Mucosa of descending colon (tissue), 3 donors: ENCODE results near the gene ACSL3. TPM values are rescaled to one million over a fixed set of nuclear protein-coding genes. Genes with fewer than 3 reads are reported as not detected.

ENCODE experiments used
- ATAC-seq: fragments of 200-7000 bp; cut with Tn5 transposase; one replicate; pipeline ENCODE4 v1.9.1; 2020; ENCODE audit warnings: mild to moderate bottlenecking, moderate library complexity
- DNase-seq, 3 donors: peaks; one replicate each; pipeline ENCODE4 v3.0.0-alpha.2; 2020
- H3K36me3 ChIP-seq: fragments of 200-600 bp; one replicate; pipeline ENCODE4 v1.8.0; 2021; ENCODE audit warnings: low read depth, mild to moderate bottlenecking
- H3K4me1 ChIP-seq: fragments of 200-600 bp; one replicate; pipeline ENCODE4 v1.8.0; 2021; ENCODE audit warnings: low read depth, mild to moderate bottlenecking
- H3K4me3 ChIP-seq: fragments of 200-600 bp; one replicate; pipeline ENCODE4 v1.8.0; 2021; ENCODE audit warnings: mild to moderate bottlenecking
- H3K9me3 ChIP-seq: fragments of 200-600 bp; one replicate; pipeline ENCODE4 v1.8.0; 2021; ENCODE audit warnings: mild to moderate bottlenecking
- intact Hi-C, 2 donors: fragments of 100-400 bp; cut with DNase I in 1 of 2; cut with micrococcal nuclease in 1 of 2; formaldehyde crosslinking; loops; one replicate each; pipeline versions ENCODE4 v1.11.0 to v1.11.1; 2022; cut with DNase I, micrococcal nuclease
- total RNA-seq, 3 donors: library from RNA; stranded (reverse); fragmentation: NEBNext Ultra II Directional in 2 of 3; extraction: Animal tissue kit (Norgen Biotek cat#: 25700) in 2 of 3; gene quantifications; one replicate each; pipeline versions ENCODE4 v1.2.1 to v1.2.4, GENCODE V29; 2021 to 2023
- TF ChIP-seq, protein P1 (sequence below): fragments of 200-600 bp; IDR thresholded peaks from one replicate; pipeline ENCODE4 v1.8.0; 2022; ENCODE audit warnings: antibody characterized with exemption, mild to moderate bottlenecking
- donor health status: DM: no; HTN: no; CAD: no; lungs with moderate emphysema.
- donor health status: DM: no; HTN: no; CAD: no.
- donor health status: DM: no; HTN: yes; CAD: no.

ACSL3 gene
- total RNA-seq, 3 donors from 2014 or later = 77.2 to 108 (median 93.0) TPM

DNA sequence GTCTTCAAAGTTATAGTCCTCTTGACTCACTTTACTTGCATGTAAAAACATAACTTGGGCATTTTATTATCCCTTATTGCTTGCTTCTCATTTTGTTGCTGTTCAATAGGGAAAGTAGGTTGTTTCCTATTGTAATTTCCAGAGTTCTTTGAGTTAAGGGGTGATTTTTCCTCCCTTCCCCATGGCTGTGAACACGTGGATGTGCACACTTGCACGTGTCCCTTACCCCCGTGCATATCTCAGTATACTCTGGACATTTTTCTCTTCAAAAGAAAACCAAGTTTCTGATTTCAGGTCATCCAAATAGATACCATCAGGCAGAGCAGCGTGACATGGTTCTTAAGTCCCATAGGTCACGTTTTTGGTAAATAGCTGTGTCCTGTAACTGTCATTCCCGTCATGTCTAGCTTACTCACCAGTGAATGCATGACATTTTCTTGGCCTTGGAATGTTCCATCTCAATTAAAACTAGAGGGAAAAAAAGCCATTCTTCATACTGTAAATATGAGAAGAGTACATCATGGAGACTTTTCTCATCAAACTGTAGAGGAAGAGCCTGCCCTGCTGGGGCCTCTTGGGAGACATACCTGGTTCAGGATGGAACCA, 107.8 kb downstream of the ACSL3 start:
- ATAC-seq = no peak
- Histone ChIP-seq H3K9me3 (no peaks in the 10 kb centered on the region), H3K4me3 (no peak overlapping the region), H3K4me1 (no peaks in the 10 kb centered on the region), H3K36me3 (no peaks in the 10 kb centered on the region)
- no peak for DNase-seq
- intact Hi-C loops = no loop called here
- TF ChIP-seq, protein P1, sequence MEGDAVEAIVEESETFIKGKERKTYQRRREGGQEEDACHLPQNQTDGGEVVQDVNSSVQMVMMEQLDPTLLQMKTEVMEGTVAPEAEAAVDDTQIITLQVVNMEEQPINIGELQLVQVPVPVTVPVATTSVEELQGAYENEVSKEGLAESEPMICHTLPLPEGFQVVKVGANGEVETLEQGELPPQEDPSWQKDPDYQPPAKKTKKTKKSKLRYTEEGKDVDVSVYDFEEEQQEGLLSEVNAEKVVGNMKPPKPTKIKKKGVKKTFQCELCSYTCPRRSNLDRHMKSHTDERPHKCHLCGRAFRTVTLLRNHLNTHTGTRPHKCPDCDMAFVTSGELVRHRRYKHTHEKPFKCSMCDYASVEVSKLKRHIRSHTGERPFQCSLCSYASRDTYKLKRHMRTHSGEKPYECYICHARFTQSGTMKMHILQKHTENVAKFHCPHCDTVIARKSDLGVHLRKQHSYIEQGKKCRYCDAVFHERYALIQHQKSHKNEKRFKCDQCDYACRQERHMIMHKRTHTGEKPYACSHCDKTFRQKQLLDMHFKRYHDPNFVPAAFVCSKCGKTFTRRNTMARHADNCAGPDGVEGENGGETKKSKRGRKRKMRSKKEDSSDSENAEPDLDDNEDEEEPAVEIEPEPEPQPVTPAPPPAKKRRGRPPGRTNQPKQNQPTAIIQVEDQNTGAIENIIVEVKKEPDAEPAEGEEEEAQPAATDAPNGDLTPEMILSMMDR = no peak

DNA sequence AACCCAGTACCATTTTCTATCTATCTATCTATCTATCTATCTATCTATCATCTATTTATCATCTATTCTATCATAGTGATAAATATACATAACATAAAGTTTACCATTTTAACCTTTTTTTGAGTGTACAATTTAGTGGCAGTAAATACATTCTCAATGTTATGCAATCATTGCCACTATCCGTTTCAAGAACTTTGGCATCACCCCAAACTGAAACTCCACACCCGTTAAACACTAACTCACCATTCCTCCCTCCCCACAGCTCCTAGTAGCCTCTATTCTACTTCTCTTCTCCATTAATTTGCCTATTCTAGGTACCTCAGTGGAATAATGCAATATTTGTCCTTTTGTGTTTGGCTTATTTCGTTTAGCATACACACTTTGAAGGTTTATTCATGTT, 108.7 kb downstream of the ACSL3 start:
- intact Hi-C loops = no loop called here
- Histone ChIP-seq H3K4me1 (no peaks in the 10 kb centered on the region), H3K9me3 (no peaks in the 10 kb centered on the region), H3K36me3 (no peaks in the 10 kb centered on the region), H3K4me3 (no peak overlapping the region)
- TF ChIP-seq, protein P1 = no peak
- DNase-seq = no peak
- ATAC-seq = no peak

DNA sequence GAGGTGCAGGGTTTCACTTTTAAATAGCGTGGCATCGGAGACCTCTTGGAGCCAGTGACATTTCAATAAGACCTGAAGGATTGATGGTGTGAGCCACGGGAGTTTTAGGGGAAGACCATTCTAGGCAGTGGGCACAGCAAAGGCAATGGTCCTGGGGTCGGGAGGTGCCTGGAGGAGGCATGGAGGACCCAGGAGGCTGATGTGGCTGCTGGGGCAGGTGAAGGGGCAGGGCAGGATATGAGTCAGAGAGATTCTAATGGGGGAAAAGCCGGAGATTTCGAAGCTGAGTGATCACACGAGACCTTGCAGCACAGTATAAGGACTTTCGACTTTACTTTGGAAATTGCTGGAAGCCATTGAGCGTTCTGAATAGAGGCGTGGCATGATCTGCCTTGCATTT, 111.6 kb downstream of the ACSL3 start:
- no peaks in the 10 kb centered on the region for H3K9me3 ChIP-seq
- intact Hi-C loops = loop anchor here in 1 of 2 donors (5.0 kb wide), 1 partner anchor 825 kb away; no protein-coding TSS in a partner anchor
- H3K36me3 ChIP-seq = no peaks in the 10 kb centered on the region
- no peak overlapping the region for H3K4me3 ChIP-seq
- DNase-seq (no peak), ATAC-seq (no peak)
- H3K4me1 ChIP-seq = no peaks in the 10 kb centered on the region
- TF ChIP-seq, protein P1 = no peak

DNA sequence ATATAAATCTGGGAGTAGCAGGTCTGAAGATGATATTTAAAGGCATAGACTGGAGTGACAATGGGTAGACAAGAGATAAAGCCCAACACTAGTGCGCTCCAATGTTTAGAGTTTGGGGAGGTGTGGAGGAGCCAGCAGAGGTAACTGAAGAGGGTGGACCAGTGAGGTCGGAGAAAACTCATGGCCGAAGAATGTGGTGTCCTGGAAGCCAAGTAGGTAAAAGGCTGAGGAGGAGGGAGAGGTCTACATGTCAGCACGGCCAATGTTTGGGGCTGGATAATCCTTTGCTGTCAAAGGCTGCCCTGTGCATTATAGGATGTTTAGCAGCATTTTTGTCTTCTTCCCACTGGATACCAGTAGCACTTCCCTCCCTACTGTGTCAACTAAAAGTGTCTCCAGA, 112.4 kb downstream of the ACSL3 start:
- H3K4me3 ChIP-seq = no peak overlapping the region
- TF ChIP-seq, protein P1 = no peak
- no peak for DNase-seq
- intact Hi-C loops = loop anchor here in 1 of 2 donors (5.0 kb wide), 1 partner anchor 824 kb away; no protein-coding TSS in a partner anchor
- H3K4me1 ChIP-seq = no peaks in the 10 kb centered on the region
- no peaks in the 10 kb centered on the region for H3K36me3 ChIP-seq
- no peaks in the 10 kb centered on the region for H3K9me3 ChIP-seq
- ATAC-seq = no peak

DNA sequence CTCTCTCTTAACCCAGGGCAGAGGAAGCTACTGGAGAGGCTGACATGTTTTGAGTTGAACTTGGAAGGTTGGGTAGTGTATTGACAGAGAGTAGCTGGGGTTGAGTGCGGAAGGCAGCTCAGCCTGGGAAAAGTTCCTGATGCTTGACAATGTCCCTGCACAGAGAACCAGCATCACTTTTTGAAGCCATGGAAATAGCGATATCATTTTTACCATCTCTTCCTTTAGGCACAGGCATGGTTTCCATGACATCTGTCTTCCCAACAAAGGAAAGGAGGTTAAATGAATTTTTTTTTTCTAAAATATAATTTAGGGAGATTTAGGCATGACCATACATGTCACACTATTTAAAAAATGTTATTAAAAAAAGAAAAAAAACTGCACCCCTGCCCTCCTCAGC, 112.9 kb downstream of the ACSL3 start:
- no peaks in the 10 kb centered on the region for H3K4me1 ChIP-seq
- ATAC-seq = no peak
- H3K36me3 ChIP-seq = no peaks in the 10 kb centered on the region
- H3K9me3 ChIP-seq = no peaks in the 10 kb centered on the region
- TF ChIP-seq, protein P1 = no peak
- H3K4me3 ChIP-seq = no peak overlapping the region
- intact Hi-C loops = loop anchor here in 1 of 2 donors (5.0 kb wide), 1 partner anchor 824 kb away; no protein-coding TSS in a partner anchor
- DNase-seq = no peak
